GM12875 (cell line): Measurements from ENCODE around the gene STOML2.

Experiments used
- H3K4me3 ChIP-seq: one replicate; pipeline ENCODE4 v1.5.1; 2011; ENCODE audit warnings: low read depth, low read length, control low read depth
- CTCF ChIP-seq: IDR thresholded peaks from 2 replicates; pipeline ENCODE4 v1.5.1; 2011; ENCODE audit warnings: low read depth, mild to moderate bottlenecking, control low read depth, inconsistent platforms, low read length, moderate library complexity, borderline replicate concordance; ENCODE audit not compliant: insufficient read depth

STOML2 gene

GRCh38 chr9:35078066-35078465, 24.9 kb downstream of the STOML2 start:
- no peak for TF ChIP-seq CTCF
- no peak overlapping the region for H3K4me3 ChIP-seq

GRCh38 chr9:35076848-35077247, 26.1 kb downstream of the STOML2 start:
- no peak overlapping the region for H3K4me3 ChIP-seq

GRCh38 chr9:35075358-35075757, 27.6 kb downstream of the STOML2 start:
- TF ChIP-seq CTCF = no peak
- H3K4me3 ChIP-seq = no peak overlapping the region

More at GRCh38 chr9:35076848-35077247, 26.1 kb downstream of the STOML2 start:
- no peak for TF ChIP-seq CTCF

GRCh38 chr9:35074791-35075190, 28.1 kb downstream of the STOML2 start:
- no peak for TF ChIP-seq CTCF

GRCh38 chr9:35074141-35074540, 28.8 kb downstream of the STOML2 start:
- no peak overlapping the region for H3K4me3 ChIP-seq
- TF ChIP-seq CTCF = no peak

More at GRCh38 chr9:35074791-35075190, 28.1 kb downstream of the STOML2 start:
- no peak overlapping the region for H3K4me3 ChIP-seq

GRCh38 chr9:35073279-35073612, 29.7 kb downstream of the STOML2 start:
- TF ChIP-seq CTCF = no peak
- no peak overlapping the region for H3K4me3 ChIP-seq

- peak within 1 kb of the TSS; percentile 95 for H3K4me3 ChIP-seq
- TF ChIP-seq CTCF = no peak
These were observed 30.3 kb downstream of the STOML2 start, which contains the start of gene VCP for GRCh38 chr9:35072461-35073278. Gene VCP, minus strand, starts transcription at chr9:35072625. Its CDS starts 272 bp downstream, at chr9:35072353.
